Activated T-helper 1 cell treated with anti-CD3 and anti-CD28 coated beads, Interleukin-12 subunit alpha, Interleukin-12 subunit beta, Interleukin-2, Interleukin-4 antibody, amounts not matched to agents 30 ng/mL and 10 ng/mL and 1 ng/mL, durations not matched to agents 14 hours and 24 hours and 36 hours (primary cell): Measurements from ENCODE around the gene ID3. TPM values are rescaled to one million over a fixed set of nuclear protein-coding genes. Genes with fewer than 3 reads are reported as not detected.

Experiments
- DNase-seq: peaks from one replicate; pipeline ENCODE4 v3.0.0; 2021; ENCODE audit warnings: low spot score
- H3K27ac Mint-ChIP-seq: one replicate; pipeline ENCODE4 v1.8.0; 2021; ENCODE audit warnings: mild to moderate bottlenecking, mixed read lengths
- H3K27me3 Mint-ChIP-seq: one replicate; pipeline ENCODE4 v1.8.0; 2022; ENCODE audit warnings: mild to moderate bottlenecking, moderate library complexity, mixed read lengths; ENCODE audit not compliant: insufficient read depth
- H3K36me3 Mint-ChIP-seq: one replicate; pipeline ENCODE4 v1.8.0; 2021; ENCODE audit warnings: low read depth, mixed read lengths
- H3K4me1 Mint-ChIP-seq: one replicate; pipeline ENCODE4 v1.8.0; 2021; ENCODE audit warnings: low read depth, mixed read lengths
- H3K4me3 Mint-ChIP-seq: one replicate; pipeline ENCODE4 v1.8.0; 2021; ENCODE audit warnings: mild to moderate bottlenecking, moderate library complexity, mixed read lengths
- H3K9me3 Mint-ChIP-seq: one replicate; pipeline ENCODE4 v1.8.0; 2021; ENCODE audit warnings: mixed read lengths
- intact Hi-C: fragments of 100-400 bp; cut with micrococcal nuclease; formaldehyde crosslinking; loops from one replicate; pipeline ENCODE4 v1.15.1; 2024
- total RNA-seq: library from RNA; stranded (reverse); gene quantifications from 2 replicates; pipeline ENCODE4 v1.2.3, GENCODE V29; 2022

The ID3 gene
- total RNA-seq, 1 donor from 2014 or later = 22.9 TPM

- intact Hi-C loops = loop anchor here (2.0 to 5.0 kb wide), 2 partner anchors 185 to 212 kb away; partner anchors contain the start of genes ELOA and HNRNPR
- Mint-ChIP-seq H3K27me3 (no peaks in the 10 kb centered on the region), H3K36me3 (peaks cover 7% of the 10 kb centered on the region), H3K9me3 (no peaks in the 10 kb centered on the region), H3K4me3 (peak overlapping the region; percentile 85), H3K27ac (peak overlapping the region; percentile 84), H3K4me1 (peaks cover 84% of the 10 kb centered on the region)
- DNase-seq = no peak
Measured at GRCh38 chr1:23530087-23530746, 29.1 kb downstream of the ID3 start.

GRCh38 chr1:23529146-23530086 is 29.9 kb downstream of the ID3 start:
- Mint-ChIP-seq H3K27me3 (no peaks in the 10 kb centered on the region), H3K27ac (peak overlapping the region; percentile 84), H3K9me3 (no peaks in the 10 kb centered on the region), H3K36me3 (peaks cover 7% of the 10 kb centered on the region), H3K4me3 (peak overlapping the region; percentile 85), H3K4me1 (peaks cover 87% of the 10 kb centered on the region)
- DNase-seq = no peak
- intact Hi-C loops = loop anchor here (2.0 to 10.0 kb wide), 4 partner anchors 29 to 415 kb away; partner anchors contain the start of genes ELOA, HNRNPR and ID3

GRCh38 chr1:23528250-23528978 is 30.9 kb downstream of the ID3 start:
- peak overlapping the region; percentile 85 for H3K4me3 Mint-ChIP-seq
- H3K27ac Mint-ChIP-seq = peak overlapping the region; percentile 84
- peak; percentile 77 for DNase-seq
- peaks cover 7% of the 10 kb centered on the region for H3K36me3 Mint-ChIP-seq
- H3K9me3 Mint-ChIP-seq = no peaks in the 10 kb centered on the region
- peaks cover 81% of the 10 kb centered on the region for H3K4me1 Mint-ChIP-seq
- intact Hi-C loops = loop anchor here (1.0 to 10.0 kb wide), 3 partner anchors 30 to 414 kb away; partner anchors contain the start of genes ASAP3 and ID3
- no peaks in the 10 kb centered on the region for H3K27me3 Mint-ChIP-seq

- H3K36me3 Mint-ChIP-seq = peaks cover 8% of the 10 kb centered on the region
- no peaks in the 10 kb centered on the region for H3K9me3 Mint-ChIP-seq
- H3K4me3 Mint-ChIP-seq = peak overlapping the region; percentile 85
- peak overlapping the region; percentile 84 for H3K27ac Mint-ChIP-seq
- intact Hi-C loops = loop anchor here (1.0 to 10.0 kb wide), 3 partner anchors 31 to 413 kb away; partner anchors contain the start of genes ASAP3 and ID3
- H3K27me3 Mint-ChIP-seq = no peaks in the 10 kb centered on the region
- DNase-seq = no peak
- H3K4me1 Mint-ChIP-seq = peaks cover 78% of the 10 kb centered on the region
Measured at GRCh38 chr1:23527900-23528249, 31.4 kb downstream of the ID3 start.

GRCh38 chr1:23527366-23527765 is 31.9 kb downstream of the ID3 start:
- Mint-ChIP-seq H3K36me3 (peaks cover 13% of the 10 kb centered on the region), H3K4me3 (peak overlapping the region; percentile 85), H3K9me3 (no peaks in the 10 kb centered on the region), H3K27me3 (no peaks in the 10 kb centered on the region), H3K4me1 (peaks cover 78% of the 10 kb centered on the region), H3K27ac (peak overlapping the region; percentile 84)
- intact Hi-C loops = loop anchor here (10.0 kb wide), 1 partner anchor 413 kb away; no protein-coding TSS in a partner anchor
- no peak for DNase-seq

GRCh38 chr1:23526329-23527041 is 32.8 kb downstream of the ID3 start:
- H3K4me3 Mint-ChIP-seq = peak overlapping the region; percentile 70
- H3K36me3 Mint-ChIP-seq = peaks cover 20% of the 10 kb centered on the region
- H3K27me3 Mint-ChIP-seq = no peaks in the 10 kb centered on the region
- no peak for DNase-seq
- H3K4me1 Mint-ChIP-seq = peaks cover 75% of the 10 kb centered on the region
- intact Hi-C loops = loop anchor here (10.0 kb wide), 1 partner anchor 412 kb away; no protein-coding TSS in a partner anchor
- no peaks in the 10 kb centered on the region for H3K9me3 Mint-ChIP-seq
- H3K27ac Mint-ChIP-seq = peak overlapping the region; percentile 89

GRCh38 chr1:23525558-23526250 is 33.6 kb downstream of the ID3 start:
- intact Hi-C loops = loop anchor here (10.0 kb wide), 1 partner anchor 411 kb away; no protein-coding TSS in a partner anchor
- H3K27me3 Mint-ChIP-seq = no peaks in the 10 kb centered on the region
- H3K4me1 Mint-ChIP-seq = peaks cover 71% of the 10 kb centered on the region
- peak overlapping the region; percentile 70 for H3K4me3 Mint-ChIP-seq
- peaks cover 21% of the 10 kb centered on the region for H3K36me3 Mint-ChIP-seq
- no peaks in the 10 kb centered on the region for H3K9me3 Mint-ChIP-seq
- peak overlapping the region; percentile 89 for H3K27ac Mint-ChIP-seq
- peak; percentile 20 for DNase-seq

GRCh38 chr1:23524716-23525401 is 34.4 kb downstream of the ID3 start:
- DNase-seq = peak; percentile 12
- Mint-ChIP-seq H3K4me1 (peaks cover 67% of the 10 kb centered on the region), H3K9me3 (no peaks in the 10 kb centered on the region), H3K4me3 (peak overlapping the region; percentile 70), H3K27me3 (no peaks in the 10 kb centered on the region), H3K27ac (peak overlapping the region; percentile 89), H3K36me3 (peaks cover 20% of the 10 kb centered on the region)
- intact Hi-C loops = loop anchor here (10.0 kb wide), 1 partner anchor 410 kb away; no protein-coding TSS in a partner anchor

GRCh38 chr1:23524163-23524562 is 35.1 kb downstream of the ID3 start:
- H3K4me3 Mint-ChIP-seq = no peak overlapping the region
- H3K9me3 Mint-ChIP-seq = no peaks in the 10 kb centered on the region
- H3K27ac Mint-ChIP-seq = peak overlapping the region; percentile 68
- H3K36me3 Mint-ChIP-seq = peaks cover 25% of the 10 kb centered on the region
- peaks cover 60% of the 10 kb centered on the region for H3K4me1 Mint-ChIP-seq
- no peaks in the 10 kb centered on the region for H3K27me3 Mint-ChIP-seq
- DNase-seq = no peak
- intact Hi-C loops = loop anchor here (10.0 kb wide), 1 partner anchor 409 kb away; no protein-coding TSS in a partner anchor

GRCh38 chr1:23522244-23522982 is 36.9 kb downstream of the ID3 start:
- intact Hi-C loops = loop anchor here (1.0 to 10.0 kb wide), 2 partner anchors 9 to 408 kb away; partner anchors contain the start of gene E2F2
- H3K4me1 Mint-ChIP-seq = peaks cover 42% of the 10 kb centered on the region
- no peak overlapping the region for H3K4me3 Mint-ChIP-seq
- H3K27ac Mint-ChIP-seq = no peak overlapping the region
- peaks cover 34% of the 10 kb centered on the region for H3K36me3 Mint-ChIP-seq
- no peaks in the 10 kb centered on the region for H3K9me3 Mint-ChIP-seq
- no peaks in the 10 kb centered on the region for H3K27me3 Mint-ChIP-seq
- DNase-seq = no peak
